Measurements from ENCODE around the gene GNAQ. TPM values are rescaled to one million over a fixed set of nuclear protein-coding genes. Genes with fewer than 3 reads are reported as not detected.
"Not testable (repeated sequence)": the region's sequence is repeated elsewhere in the genome, so short reads cannot be mapped to it uniquely, and the experiment has no call there.

Gene GNAQ
- total RNA-seq, 1 experiment from 2014 or later = 34.1 TPM

GRCh38 chr9:77725820-77726219, 305.8 kb downstream of the GNAQ start:
- Mint-ChIP-seq H3K36me3 (ENCODE audit: insufficient read depth, unreplicated experiment) (peaks cover 7% of the 10 kb centered on the region), H3K27me3 (ENCODE audit: unreplicated experiment) (no peaks in the 10 kb centered on the region), H3K27ac (ENCODE audit: unreplicated experiment) (no peak overlapping the region), H3K4me3 (ENCODE audit: low read depth, unreplicated experiment) (no peak overlapping the region), H3K9me3 (ENCODE audit: low read depth, unreplicated experiment) (no peaks in the 10 kb centered on the region), H3K4me1 (ENCODE audit: low read depth, unreplicated experiment) (no peaks in the 10 kb centered on the region)
- no peak for DNase-seq
- CTCF ChIA-PET = no interaction called here
- intact Hi-C loops (cut with micrococcal nuclease; ENCODE audit: unreplicated experiment) = no loop called here
- no peak for TF ChIP-seq CTCF (IDR thresholded peaks at IDR 0.05; ENCODE audit: unreplicated experiment)
- BruUV-seq (replicated peaks) = no TSS peak

DNA sequence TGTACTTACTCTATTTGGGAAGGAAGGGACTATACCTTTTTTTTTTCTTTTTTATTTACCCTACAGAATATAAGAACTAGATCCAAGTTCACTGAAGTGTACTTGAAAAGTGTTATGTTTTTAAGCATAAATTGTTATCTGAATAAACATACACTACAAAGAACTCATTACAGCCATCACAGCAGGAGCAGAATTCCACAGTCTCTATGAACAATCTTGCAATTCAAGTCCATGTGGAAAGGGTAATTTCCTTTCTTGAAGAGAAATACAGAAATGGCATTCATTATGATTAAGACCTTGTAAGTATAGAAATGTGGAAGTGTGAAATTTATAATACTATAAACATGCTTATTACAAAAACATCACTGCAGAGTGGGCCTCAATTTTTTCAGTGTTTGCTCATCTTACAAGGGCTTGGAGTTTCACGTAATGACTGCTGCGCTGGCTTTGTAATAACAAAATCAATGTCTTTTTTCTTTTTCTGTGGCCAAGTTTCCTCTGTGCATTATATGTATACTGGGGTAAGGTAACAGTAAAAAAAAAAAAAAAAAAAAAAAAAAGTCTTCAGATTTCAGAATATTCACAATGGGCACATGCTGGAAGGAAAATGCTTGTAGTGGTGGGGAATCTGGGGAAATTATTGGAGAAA, 306.4 kb downstream of the GNAQ start:
- BruUV-seq (replicated peaks) = no TSS peak
- no peak for DNase-seq
- H3K9me3 Mint-ChIP-seq (ENCODE audit: low read depth, unreplicated experiment) = no peaks in the 10 kb centered on the region
- no peak overlapping the region for H3K27ac Mint-ChIP-seq (ENCODE audit: unreplicated experiment)
- H3K36me3 Mint-ChIP-seq (ENCODE audit: insufficient read depth, unreplicated experiment) = peaks cover 7% of the 10 kb centered on the region
- H3K4me3 Mint-ChIP-seq (ENCODE audit: low read depth, unreplicated experiment) = no peak overlapping the region
- no peaks in the 10 kb centered on the region for H3K4me1 Mint-ChIP-seq (ENCODE audit: low read depth, unreplicated experiment)
- CTCF ChIA-PET = no interaction called here
- no peaks in the 10 kb centered on the region for H3K27me3 Mint-ChIP-seq (ENCODE audit: unreplicated experiment)
- no peak for TF ChIP-seq CTCF (IDR thresholded peaks at IDR 0.05; ENCODE audit: unreplicated experiment)
- intact Hi-C loops (cut with micrococcal nuclease; ENCODE audit: unreplicated experiment) = no loop called here

- DNase-seq; H3K27ac Mint-ChIP-seq (ENCODE audit: unreplicated experiment); intact Hi-C loops (cut with micrococcal nuclease; ENCODE audit: unreplicated experiment); H3K27me3 Mint-ChIP-seq (ENCODE audit: unreplicated experiment); H3K36me3 Mint-ChIP-seq (ENCODE audit: insufficient read depth, unreplicated experiment); H3K4me3 Mint-ChIP-seq (ENCODE audit: low read depth, unreplicated experiment); H3K4me1 Mint-ChIP-seq (ENCODE audit: low read depth, unreplicated experiment); CTCF ChIA-PET; H3K9me3 Mint-ChIP-seq (ENCODE audit: low read depth, unreplicated experiment); BruUV-seq (replicated peaks): not testable (repeated sequence)
Measured at GRCh38 chr9:77721156-77721555, 310.5 kb downstream of the GNAQ start.

DNA sequence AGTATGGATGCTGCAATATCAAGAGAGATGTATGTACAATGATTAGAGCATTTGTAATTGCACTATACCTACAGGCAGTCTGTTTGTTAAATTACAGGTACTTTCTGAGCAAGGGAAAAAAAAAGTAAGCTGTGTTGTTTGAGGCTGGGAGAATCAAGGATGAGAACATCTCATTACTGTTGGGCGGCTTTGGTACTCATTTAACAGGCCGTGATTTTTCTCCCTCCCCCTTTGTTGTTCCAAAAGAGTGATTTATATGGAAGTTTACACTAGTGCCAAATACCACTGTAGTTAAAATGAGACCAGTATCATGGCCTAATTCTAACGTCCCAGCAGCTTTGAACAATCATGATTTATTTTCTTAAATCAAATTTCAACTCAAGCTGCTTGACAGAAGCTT, 312.3 kb downstream of the GNAQ start:
- no peaks in the 10 kb centered on the region for H3K36me3 Mint-ChIP-seq (ENCODE audit: insufficient read depth, unreplicated experiment)
- H3K4me3 Mint-ChIP-seq (ENCODE audit: low read depth, unreplicated experiment) = no peak overlapping the region
- BruUV-seq (replicated peaks) = no TSS peak
- H3K27me3 Mint-ChIP-seq (ENCODE audit: unreplicated experiment) = no peaks in the 10 kb centered on the region
- CTCF ChIA-PET = no interaction called here
- no peak overlapping the region for H3K27ac Mint-ChIP-seq (ENCODE audit: unreplicated experiment)
- no peak for DNase-seq
- intact Hi-C loops (cut with micrococcal nuclease; ENCODE audit: unreplicated experiment) = no loop called here
- peaks cover 6% of the 10 kb centered on the region for H3K4me1 Mint-ChIP-seq (ENCODE audit: low read depth, unreplicated experiment)
- no peak for TF ChIP-seq CTCF (IDR thresholded peaks at IDR 0.05; ENCODE audit: unreplicated experiment)
- no peaks in the 10 kb centered on the region for H3K9me3 Mint-ChIP-seq (ENCODE audit: low read depth, unreplicated experiment)

GRCh38 chr9:77718298-77718640, 313.3 kb downstream of the GNAQ start:
- intact Hi-C loops (cut with micrococcal nuclease; ENCODE audit: unreplicated experiment); H3K9me3 Mint-ChIP-seq (ENCODE audit: low read depth, unreplicated experiment); H3K36me3 Mint-ChIP-seq (ENCODE audit: insufficient read depth, unreplicated experiment); H3K4me3 Mint-ChIP-seq (ENCODE audit: low read depth, unreplicated experiment); H3K27ac Mint-ChIP-seq (ENCODE audit: unreplicated experiment); BruUV-seq (replicated peaks); CTCF ChIA-PET; H3K4me1 Mint-ChIP-seq (ENCODE audit: low read depth, unreplicated experiment); DNase-seq; H3K27me3 Mint-ChIP-seq (ENCODE audit: unreplicated experiment): not testable (repeated sequence)

GRCh38 chr9:77717608-77718297, 313.9 kb downstream of the GNAQ start:
- H3K36me3 Mint-ChIP-seq (ENCODE audit: insufficient read depth, unreplicated experiment); H3K4me1 Mint-ChIP-seq (ENCODE audit: low read depth, unreplicated experiment); BruUV-seq (replicated peaks); H3K27ac Mint-ChIP-seq (ENCODE audit: unreplicated experiment); intact Hi-C loops (cut with micrococcal nuclease; ENCODE audit: unreplicated experiment); H3K4me3 Mint-ChIP-seq (ENCODE audit: low read depth, unreplicated experiment); DNase-seq; H3K27me3 Mint-ChIP-seq (ENCODE audit: unreplicated experiment); CTCF ChIA-PET; H3K9me3 Mint-ChIP-seq (ENCODE audit: low read depth, unreplicated experiment): not testable (repeated sequence)
